ENCODE data around the gene EDC3. TPM values are rescaled to one million over a fixed set of nuclear protein-coding genes. Genes with fewer than 3 reads are reported as not detected.
A peak's percentile ranks its signal among the peaks of the same experiment; 100 is the strongest.
"Not testable (repeated sequence)": the region's sequence is repeated elsewhere in the genome, so short reads cannot be mapped to it uniquely, and the experiment has no call there.

EDC3 gene
- total and polyA plus RNA-seq, 5 experiments from 2014 or later: 29.3 to 41.2 (median 35.2) TPM

DNA sequence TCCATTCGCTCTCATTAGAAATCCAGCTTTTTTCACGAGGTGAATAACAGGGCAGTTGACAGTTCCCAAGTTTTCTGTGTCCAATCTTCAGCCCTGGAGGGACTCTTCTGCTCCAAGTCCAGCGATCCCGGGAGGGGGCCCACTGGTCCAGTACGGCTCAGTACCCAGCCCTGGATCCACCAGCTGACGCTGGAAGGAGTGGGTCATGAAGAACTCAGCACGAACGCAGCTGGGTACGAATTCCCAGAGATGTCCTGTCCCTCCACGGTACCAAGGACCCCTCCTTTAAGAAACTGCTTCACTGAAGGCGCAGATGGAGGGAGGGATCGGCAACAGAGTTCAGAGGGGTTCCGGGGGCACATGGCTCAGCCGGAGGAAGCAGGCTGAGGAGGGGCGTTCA, 96.7 kb downstream of the EDC3 start:
- peaks cover 0 to 18% (median 0%) of the 10 kb centered on the region in 3 donors for H3K36me3 Mint-ChIP-seq
- H3K27ac Mint-ChIP-seq: peak overlapping the region; percentile 95 to 99 (median 98)
- H3K4me3 Mint-ChIP-seq: peak overlapping the region; percentile 91 to 100 (median 100)
- peaks cover 15 to 27% (median 21%) of the 10 kb centered on the region in 4 donors for H3K4me1 Mint-ChIP-seq
- H3K27me3 Mint-ChIP-seq: no peaks in the 10 kb centered on the region
- DNase-seq (no peak), ATAC-seq (no peak)
- no peaks in the 10 kb centered on the region for H3K9me3 Mint-ChIP-seq
- POLR2A ChIA-PET: interaction anchor here (1.0 to 3.0 kb wide), 6 partner anchors 13 to 167 kb away, joined by 3 to 42 read pairs (median 4); partner anchors contain the start of gene CLK3

- peak overlapping the region; percentile 91 to 100 (median 100) for H3K4me3 Mint-ChIP-seq
- no peaks in the 10 kb centered on the region for H3K9me3 Mint-ChIP-seq
- ATAC-seq: peak; percentile 97 to 98
- peaks cover 15 to 27% (median 21%) of the 10 kb centered on the region in 4 donors for H3K4me1 Mint-ChIP-seq
- POLR2A ChIA-PET: interaction anchor here (0.9 to 3.0 kb wide), 7 partner anchors 14 to 168 kb away, joined by 3 to 42 read pairs (median 3); partner anchors contain the start of genes CLK3 and UBL7
- no peaks in the 10 kb centered on the region for H3K27me3 Mint-ChIP-seq
- H3K27ac Mint-ChIP-seq: peak overlapping the region; percentile 95 to 99 (median 98)
- peak; percentile 77 to 92 (median 80) for DNase-seq
- peaks cover 0 to 26% (median 3%) of the 10 kb centered on the region in 3 donors for H3K36me3 Mint-ChIP-seq
Observed at GRCh38 chr15:74598126-74598842, 97.5 kb downstream of the EDC3 start.

GRCh38 chr15:74597146-74597705, 98.6 kb downstream of the EDC3 start:
- not testable (repeated sequence) for H3K4me3 Mint-ChIP-seq, DNase-seq, H3K27me3 Mint-ChIP-seq, H3K9me3 Mint-ChIP-seq, ATAC-seq
- H3K27ac Mint-ChIP-seq: peak overlapping the region in 2 of 10 donors; percentile 77 to 80
- POLR2A ChIA-PET: interaction anchor here (1.6 to 3.0 kb wide), 2 partner anchors 18 to 30 kb away, joined by 6 to 42 read pairs; partner anchors contain the start of gene CLK3
- peaks cover 13 to 27% (median 21%) of the 10 kb centered on the region in 4 donors for H3K4me1 Mint-ChIP-seq
- peaks cover 0 to 34% (median 5%) of the 10 kb centered on the region in 3 donors for H3K36me3 Mint-ChIP-seq

GRCh38 chr15:74596736-74597135, 99.1 kb downstream of the EDC3 start:
- ATAC-seq, POLR2A ChIA-PET, H3K27me3 Mint-ChIP-seq, H3K9me3 Mint-ChIP-seq, DNase-seq, H3K4me3 Mint-ChIP-seq: not testable (repeated sequence)
- Mint-ChIP-seq H3K4me1 (peaks cover 13 to 25% (median 21%) of the 10 kb centered on the region in 4 donors), H3K36me3 (peaks cover 0 to 39% (median 5%) of the 10 kb centered on the region in 3 donors), H3K27ac (peak overlapping the region in 3 of 10 donors; percentile 56 to 76 (median 58))

DNA sequence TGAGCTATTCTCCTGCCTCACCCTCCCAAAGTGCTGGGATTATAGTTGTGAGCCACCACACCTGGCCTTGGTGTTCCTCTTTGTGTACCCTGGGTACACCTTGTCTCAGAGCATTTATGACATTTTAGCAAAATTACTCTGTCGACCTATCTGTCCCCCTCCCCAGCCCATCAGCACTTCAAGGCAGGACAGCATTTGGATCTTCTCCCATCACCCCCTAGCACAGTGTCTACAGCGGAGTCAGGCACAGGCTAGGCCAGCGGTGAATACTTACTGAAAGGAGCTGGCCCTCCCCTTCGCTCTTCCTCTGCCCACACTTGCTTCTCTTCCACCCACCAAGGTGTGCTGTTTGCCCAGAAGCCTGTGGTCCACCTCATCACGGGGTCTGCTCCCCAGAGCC, 100.6 kb downstream of the EDC3 start:
- no peak for DNase-seq
- H3K9me3 Mint-ChIP-seq: no peaks in the 10 kb centered on the region
- no peak for ATAC-seq
- peaks cover 13 to 22% (median 20%) of the 10 kb centered on the region in 4 donors for H3K4me1 Mint-ChIP-seq
- POLR2A ChIA-PET: no interaction called here
- peaks cover 0 to 54% (median 5%) of the 10 kb centered on the region in 3 donors for H3K36me3 Mint-ChIP-seq
- no peak overlapping the region for H3K4me3 Mint-ChIP-seq
- H3K27ac Mint-ChIP-seq: peak overlapping the region in 1 of 10 donors; percentile 4
- no peaks in the 10 kb centered on the region for H3K27me3 Mint-ChIP-seq

GRCh38 chr15:74594455-74594854, 101.4 kb downstream of the EDC3 start:
- no peak for DNase-seq
- Mint-ChIP-seq H3K9me3 (no peaks in the 10 kb centered on the region), H3K36me3 (peaks cover 0 to 62% (median 5%) of the 10 kb centered on the region in 3 donors), H3K4me1 (peaks cover 13 to 19% (median 18%) of the 10 kb centered on the region in 4 donors), H3K27me3 (no peaks in the 10 kb centered on the region), H3K27ac (peak overlapping the region in 2 of 10 donors; percentile 40 to 43), H3K4me3 (peak overlapping the region in 1 of 10 donors; percentile 11)
- no peak for ATAC-seq
- POLR2A ChIA-PET: interaction anchor here (0.7 kb wide), 1 partner anchor 141 kb away, joined by 4 read pairs; no protein-coding TSS in a partner anchor

DNA sequence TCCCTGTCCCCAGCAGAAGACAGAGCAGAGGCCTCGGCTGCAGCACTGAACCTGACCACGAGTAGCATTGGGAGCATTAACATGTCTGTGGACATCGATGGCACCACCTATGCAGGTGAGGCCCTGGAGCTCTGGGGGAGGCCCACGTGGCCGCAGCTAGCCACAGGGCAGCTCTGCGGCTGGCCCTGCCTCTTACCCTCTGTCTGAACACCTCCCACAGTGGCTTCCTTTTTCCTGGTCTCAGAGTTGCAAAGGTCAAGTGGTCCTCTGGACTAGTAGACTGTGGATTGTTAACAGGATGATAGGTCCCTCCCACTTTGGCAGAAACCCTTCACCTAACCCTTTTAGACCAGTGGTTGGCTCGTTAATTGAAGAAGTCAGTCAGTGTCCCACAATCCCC, 102.7 kb downstream of the EDC3 start:
- Mint-ChIP-seq H3K36me3 (peaks cover 0 to 68% (median 5%) of the 10 kb centered on the region in 3 donors), H3K9me3 (no peaks in the 10 kb centered on the region), H3K4me1 (peaks cover 4 to 7% (median 5%) of the 10 kb centered on the region in 4 donors), H3K4me3 (no peak overlapping the region), H3K27me3 (no peaks in the 10 kb centered on the region), H3K27ac (peak overlapping the region in 1 of 10 donors; percentile 75)
- ATAC-seq (no peak), DNase-seq (no peak)
- POLR2A ChIA-PET: no interaction called here

GRCh38 chr15:74592222-74592621, 103.6 kb downstream of the EDC3 start:
- Mint-ChIP-seq H3K4me3 (no peak overlapping the region), H3K27me3 (no peaks in the 10 kb centered on the region), H3K4me1 (peaks cover 0 to 2% (median 0%) of the 10 kb centered on the region in 4 donors), H3K36me3 (peaks cover 0 to 70% (median 5%) of the 10 kb centered on the region in 3 donors), H3K9me3 (no peaks in the 10 kb centered on the region), H3K27ac (no peak overlapping the region)
- ATAC-seq (no peak), DNase-seq (no peak)
- POLR2A ChIA-PET: no interaction called here

- Mint-ChIP-seq H3K27ac (peak overlapping the region in 2 of 10 donors; percentile 35 to 66), H3K9me3 (no peaks in the 10 kb centered on the region), H3K27me3 (no peaks in the 10 kb centered on the region), H3K4me3 (no peak overlapping the region), H3K36me3 (peaks cover 0 to 81% (median 5%) of the 10 kb centered on the region in 3 donors), H3K4me1 (peaks cover 0 to 4% (median 1%) of the 10 kb centered on the region in 4 donors)
- ATAC-seq (no peak), DNase-seq (no peak)
- POLR2A ChIA-PET: no interaction called here
Observed at GRCh38 chr15:74589826-74590225, 106.0 kb downstream of the EDC3 start.

DNA sequence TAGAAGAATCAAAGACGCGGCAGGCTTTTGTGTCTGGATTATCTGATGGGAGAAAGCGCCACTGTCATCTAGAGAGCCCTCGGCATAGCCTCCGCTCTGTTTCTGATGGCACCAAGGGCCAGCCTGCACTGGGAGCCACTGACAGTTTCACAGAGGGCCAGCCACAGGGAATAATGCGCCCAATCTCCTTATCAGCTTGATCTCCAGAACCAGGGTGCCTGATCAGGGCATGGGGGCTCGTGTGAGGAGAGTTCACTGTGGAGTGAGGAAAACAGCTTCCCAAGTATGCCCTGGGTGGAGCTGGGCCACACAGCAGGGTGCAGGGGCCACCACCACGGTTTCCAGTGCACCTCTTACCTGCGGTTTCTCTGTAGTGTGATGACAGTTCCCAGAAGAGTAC, 110.0 kb downstream of the EDC3 start:
- Mint-ChIP-seq H3K4me3 (no peak overlapping the region), H3K27me3 (no peaks in the 10 kb centered on the region), H3K4me1 (peaks cover 0 to 7% (median 4%) of the 10 kb centered on the region in 4 donors), H3K27ac (peak overlapping the region in 1 of 10 donors; percentile 5), H3K36me3 (peaks cover 0 to 72% (median 0%) of the 10 kb centered on the region in 3 donors), H3K9me3 (no peaks in the 10 kb centered on the region)
- peak in 1 of 10 donors; percentile 27 for DNase-seq
- ATAC-seq: no peak
- POLR2A ChIA-PET: no interaction called here

- Mint-ChIP-seq H3K9me3 (no peaks in the 10 kb centered on the region), H3K27me3 (no peaks in the 10 kb centered on the region), H3K36me3 (peaks cover 0 to 66% (median 3%) of the 10 kb centered on the region in 3 donors), H3K4me1 (peaks cover 0 to 7% (median 4%) of the 10 kb centered on the region in 4 donors), H3K27ac (peak overlapping the region in 1 of 10 donors; percentile 5), H3K4me3 (no peak overlapping the region)
- DNase-seq: peak in 1 of 10 donors; percentile 30
- no peak for ATAC-seq
- POLR2A ChIA-PET: no interaction called here
Observed at GRCh38 chr15:74585191-74585590, 110.6 kb downstream of the EDC3 start.

- no peak for ATAC-seq
- Mint-ChIP-seq H3K9me3 (no peaks in the 10 kb centered on the region), H3K27ac (peak overlapping the region in 3 of 10 donors; percentile 5 to 29 (median 25)), H3K27me3 (no peaks in the 10 kb centered on the region), H3K36me3 (peaks cover 0 to 65% (median 3%) of the 10 kb centered on the region in 3 donors), H3K4me3 (no peak overlapping the region), H3K4me1 (peaks cover 0 to 7% (median 4%) of the 10 kb centered on the region in 4 donors)
- POLR2A ChIA-PET: no interaction called here
- no peak for DNase-seq
Observed at GRCh38 chr15:74584779-74585178, 111.0 kb downstream of the EDC3 start.

DNA sequence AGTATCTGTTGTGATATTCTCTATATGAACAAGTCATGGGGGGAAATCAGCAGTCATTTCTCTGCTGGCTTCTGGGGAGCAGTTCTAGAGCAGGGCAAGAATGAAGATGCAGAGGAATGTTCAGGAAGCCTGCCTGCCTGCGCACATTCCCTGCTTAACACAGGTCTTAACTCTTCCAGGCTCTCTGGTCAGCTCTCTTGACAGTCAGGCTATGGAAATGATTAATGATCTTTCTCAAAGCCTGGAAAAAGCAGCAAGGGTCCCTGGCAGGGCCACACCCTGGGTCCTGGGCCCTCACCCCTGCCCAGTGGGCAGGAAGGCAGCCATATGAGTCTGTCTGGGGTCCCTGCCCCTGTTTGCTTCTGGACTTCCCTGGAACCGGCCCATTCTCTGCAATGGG, 111.6 kb downstream of the EDC3 start:
- H3K36me3 Mint-ChIP-seq: peaks cover 0 to 66% (median 3%) of the 10 kb centered on the region in 3 donors
- ATAC-seq (no peak), DNase-seq (peak in 1 of 10 donors; percentile 9)
- peak overlapping the region in 5 of 10 donors; percentile 5 to 62 (median 25) for H3K27ac Mint-ChIP-seq
- no peak overlapping the region for H3K4me3 Mint-ChIP-seq
- no peaks in the 10 kb centered on the region for H3K27me3 Mint-ChIP-seq
- POLR2A ChIA-PET: no interaction called here
- H3K9me3 Mint-ChIP-seq: no peaks in the 10 kb centered on the region
- H3K4me1 Mint-ChIP-seq: peaks cover 0 to 7% (median 4%) of the 10 kb centered on the region in 4 donors

All from naive thymus-derived CD8-positive, alpha-beta T cell (primary cell).